ENCODE results near the gene FOXK2.
"Not testable (repeated sequence)": the region's sequence is repeated elsewhere in the genome, so short reads cannot be mapped to it uniquely, and the experiment has no call there.

Gene FOXK2

DNA sequence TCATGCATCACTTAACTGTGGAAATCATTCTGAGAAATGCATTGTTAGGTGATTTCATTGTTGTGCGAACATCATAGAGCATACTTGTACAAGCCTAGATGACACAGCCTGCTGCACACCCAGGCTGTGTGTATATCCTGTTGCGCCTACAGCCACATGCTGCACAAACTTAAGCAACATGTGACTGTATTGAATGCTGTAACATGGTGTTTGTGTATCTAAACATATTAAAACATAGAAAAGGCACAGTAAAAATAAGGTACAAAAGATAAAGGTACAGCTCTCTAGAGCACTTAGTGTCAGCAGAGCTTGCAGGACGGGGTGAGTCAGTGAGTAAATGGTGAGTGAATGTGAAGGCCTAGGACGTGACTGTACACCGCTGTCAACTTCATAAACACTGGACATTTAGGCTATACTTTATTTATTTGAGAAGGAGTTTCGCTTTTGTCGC lies 11.9 kb downstream of the FOXK2 start:
- no peak for DNase-seq (ENCODE audit: low read depth)

DNA sequence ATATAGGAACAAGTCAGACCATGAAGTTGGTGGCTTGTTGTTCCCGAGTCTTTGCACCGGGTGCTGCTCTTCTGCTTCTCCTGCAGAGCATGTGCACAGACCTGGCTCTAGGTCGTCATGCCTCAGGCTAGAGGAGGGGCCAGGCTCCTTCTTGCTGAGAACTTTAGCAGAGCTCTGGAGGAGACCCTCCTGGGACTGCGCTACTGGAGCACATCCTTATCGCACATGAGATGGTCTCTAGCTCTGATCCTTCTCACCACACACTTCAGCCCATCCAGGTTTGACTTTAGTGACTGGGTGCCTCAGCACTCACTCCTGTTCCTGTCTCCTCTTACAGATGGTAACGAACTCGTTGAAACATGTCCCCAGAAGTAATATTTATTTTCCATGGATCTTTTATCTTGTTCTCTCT lies 14.9 kb downstream of the FOXK2 start:
- no peak for DNase-seq (ENCODE audit: low read depth)

DNA sequence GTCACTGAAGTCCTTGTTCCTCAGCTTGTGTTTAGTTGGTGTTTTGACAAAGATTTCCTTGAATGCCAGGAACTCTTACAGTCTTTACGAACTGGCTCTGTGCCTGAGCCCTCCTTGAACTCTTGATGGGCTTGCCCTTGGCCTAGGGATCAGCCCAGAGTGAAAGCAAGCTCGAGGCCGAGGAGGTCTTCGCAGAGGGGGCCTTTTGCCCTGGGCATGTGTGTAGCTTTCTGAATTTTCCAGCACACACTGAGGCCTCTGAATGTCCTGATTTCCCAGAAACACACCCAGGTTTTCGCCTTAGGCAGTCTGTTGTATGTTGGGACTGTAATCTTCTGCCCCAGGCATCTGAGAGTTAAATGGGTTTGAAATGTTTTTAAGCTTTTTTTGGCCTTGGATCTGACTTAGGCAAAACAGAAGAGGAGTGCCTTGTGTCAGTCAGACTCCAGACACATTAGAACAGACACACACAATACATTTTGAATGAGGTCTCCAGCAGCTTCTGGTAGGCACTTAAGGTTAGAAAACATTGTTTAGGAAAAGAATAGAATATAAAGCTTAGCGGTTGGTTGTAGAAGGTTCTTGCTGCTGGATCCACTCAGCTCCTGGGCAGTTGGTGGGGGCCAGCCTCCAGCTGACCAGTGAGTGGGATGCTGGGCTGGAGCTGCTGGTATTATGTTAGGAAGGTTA lies 17.1 kb downstream of the FOXK2 start:
- DNase-seq (ENCODE audit: low read depth): no peak

DNA sequence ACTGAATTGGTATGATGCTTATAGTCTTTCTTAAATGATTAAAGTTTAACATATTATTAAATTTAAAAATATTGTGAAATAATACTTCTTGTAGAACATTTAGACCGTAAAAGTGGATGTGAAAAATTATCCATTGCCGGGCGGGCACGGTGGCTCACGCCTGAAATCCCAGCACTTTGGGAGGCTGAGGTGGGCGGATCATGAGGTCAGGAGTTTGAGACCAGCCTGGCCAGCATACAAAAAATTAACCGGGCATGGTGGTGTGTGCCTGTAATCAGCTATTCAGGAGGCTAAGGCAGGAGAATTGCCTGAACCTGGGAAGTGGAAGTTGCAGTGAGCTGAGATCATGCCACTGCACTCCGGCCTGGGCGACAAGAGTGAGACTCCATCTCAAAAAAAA lies 17.7 kb downstream of the FOXK2 start:
- DNase-seq (ENCODE audit: low read depth): not testable (repeated sequence)

DNA sequence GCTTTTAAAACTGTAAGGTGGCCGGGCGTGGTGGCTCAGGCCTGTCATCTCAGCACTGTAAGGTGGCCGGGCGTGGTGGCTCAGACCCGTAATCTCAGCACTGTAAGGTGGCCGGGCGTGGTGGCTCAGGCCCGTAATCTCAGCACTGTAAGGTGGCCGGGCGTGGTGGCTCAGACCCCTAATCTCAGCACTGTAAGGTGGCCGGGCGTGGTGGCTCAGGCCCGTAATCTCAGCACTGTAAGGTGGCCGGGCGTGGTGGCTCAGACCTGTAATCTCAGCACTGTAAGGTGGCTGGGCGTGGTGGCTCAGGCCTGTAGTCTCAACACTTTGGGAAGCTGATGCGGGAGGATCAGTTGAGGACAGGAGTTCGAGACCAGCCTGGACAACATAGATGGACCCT lies 19.5 kb downstream of the FOXK2 start:
- not testable (repeated sequence) for DNase-seq (ENCODE audit: low read depth)

DNA sequence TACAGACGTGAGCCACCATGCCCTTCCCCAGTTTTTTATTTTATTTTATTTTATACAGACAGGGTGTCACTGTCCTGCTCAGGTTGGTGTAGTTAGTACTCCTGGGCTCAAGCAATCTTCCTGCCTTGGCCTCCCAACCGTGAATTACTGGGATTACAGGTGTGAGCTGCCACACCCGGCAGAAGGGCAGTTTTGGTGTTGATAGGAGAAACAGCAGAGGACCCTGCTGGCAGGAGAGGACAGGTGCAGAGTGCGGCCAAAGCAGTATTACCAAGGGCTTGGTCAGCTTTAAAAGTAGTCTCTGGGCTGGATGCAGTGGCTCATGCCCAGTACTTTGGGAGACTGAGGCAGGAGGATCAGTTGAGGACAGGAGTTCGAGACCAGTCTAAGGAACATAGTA lies 22.9 kb downstream of the FOXK2 start:
- DNase-seq (ENCODE audit: low read depth): no peak

DNA sequence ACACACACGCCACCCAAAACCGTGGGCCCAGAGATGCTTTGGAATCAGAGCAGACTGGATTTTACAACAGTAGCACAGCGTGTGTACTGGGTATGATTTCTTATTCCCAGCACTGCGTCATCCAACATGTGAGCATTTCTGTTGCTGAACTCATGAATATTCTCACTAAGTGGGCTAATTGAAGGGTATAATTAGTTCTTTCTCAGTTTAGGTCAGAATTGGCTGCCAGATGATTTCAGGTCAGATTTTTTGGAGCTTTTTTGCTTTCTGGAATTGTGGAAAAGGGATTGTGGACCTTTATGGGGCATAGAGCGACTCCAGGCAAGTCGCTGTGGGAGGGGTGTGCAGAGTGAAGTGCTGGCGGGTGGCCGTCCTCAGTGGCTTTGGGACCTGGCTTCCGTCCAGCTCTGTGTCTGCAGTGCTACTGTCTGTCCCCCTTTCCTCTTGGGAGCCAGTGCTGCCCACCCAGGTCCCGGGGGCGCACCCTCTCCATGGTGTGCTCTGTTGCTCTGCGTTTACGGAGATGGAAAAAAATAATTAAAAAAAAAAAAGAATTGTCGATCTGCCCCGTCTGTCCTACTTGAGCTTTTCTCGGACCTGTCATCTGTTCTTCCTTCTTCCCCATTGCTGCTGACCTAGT lies 25.0 kb downstream of the FOXK2 start:
- no peak for DNase-seq (ENCODE audit: low read depth)

DNA sequence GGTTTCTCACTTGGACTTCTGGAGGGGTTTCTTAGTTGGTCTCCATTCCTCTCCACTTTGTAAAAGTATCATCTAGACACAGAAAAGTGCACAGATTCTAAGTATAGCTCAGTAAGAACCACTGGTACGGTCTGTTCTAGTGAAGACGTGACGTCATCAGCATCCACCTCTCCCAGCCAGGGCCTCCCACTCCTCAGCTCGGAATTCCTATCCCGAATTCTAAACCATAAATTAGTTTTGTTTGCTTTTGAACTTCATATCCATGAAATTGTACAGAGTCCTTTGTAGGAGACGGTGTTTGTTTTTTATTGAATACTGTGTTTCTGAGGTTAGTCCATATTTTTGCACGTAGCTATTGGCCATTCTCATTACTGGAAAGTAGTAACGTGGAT lies 25.5 kb downstream of the FOXK2 start:
- DNase-seq (ENCODE audit: low read depth): no peak

DNA sequence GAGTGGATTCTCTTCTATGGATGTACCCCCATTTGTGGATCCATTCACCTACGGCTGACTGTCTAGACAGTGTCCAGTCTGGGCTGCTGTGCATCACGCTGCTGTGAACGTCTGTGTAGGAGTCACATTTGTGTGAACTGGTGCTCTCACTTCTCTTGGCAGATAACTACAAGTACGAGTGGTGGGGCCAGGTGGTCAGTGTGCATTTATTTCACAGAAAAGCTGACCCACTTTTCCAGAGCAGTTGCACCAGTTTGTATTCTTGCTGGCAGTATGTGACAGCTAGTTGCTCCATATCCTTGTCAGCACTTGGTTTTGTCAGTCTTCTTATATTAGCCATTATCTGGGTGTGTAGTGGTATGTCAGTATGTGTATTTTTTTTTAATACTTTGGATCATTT lies 28.4 kb downstream of the FOXK2 start:
- no peak for DNase-seq (ENCODE audit: low read depth)

DNA sequence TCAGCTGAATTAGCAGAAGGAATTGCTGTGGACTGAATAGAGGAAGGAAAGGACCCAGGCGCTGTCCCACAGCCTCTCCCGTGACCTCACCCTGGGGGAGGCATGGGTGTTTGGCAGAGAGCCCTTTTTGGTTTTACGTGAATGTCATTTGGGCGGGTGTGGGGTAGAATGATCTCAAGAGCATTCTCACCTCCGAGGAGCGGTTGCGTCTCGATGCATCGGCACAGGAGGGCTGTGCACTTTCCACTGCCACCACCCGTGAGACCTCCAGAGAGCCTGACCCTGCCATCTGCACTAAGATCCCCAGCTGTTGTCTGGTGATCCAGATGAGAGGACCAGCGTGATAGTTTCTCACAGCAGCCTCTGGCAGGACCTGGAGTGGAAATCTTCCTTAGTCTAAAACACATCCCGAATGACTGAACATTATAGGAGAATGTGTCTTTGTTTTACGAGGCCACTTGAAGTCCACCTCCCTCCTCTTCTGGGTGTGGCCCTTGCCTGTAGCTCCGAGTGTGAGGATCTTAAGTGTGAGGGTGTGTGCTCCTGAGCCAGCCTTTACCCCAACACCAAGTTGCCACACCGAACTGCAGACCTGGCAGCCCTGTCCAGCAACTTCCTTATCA lies 29.3 kb downstream of the FOXK2 start:
- no peak for DNase-seq (ENCODE audit: low read depth)

DNA sequence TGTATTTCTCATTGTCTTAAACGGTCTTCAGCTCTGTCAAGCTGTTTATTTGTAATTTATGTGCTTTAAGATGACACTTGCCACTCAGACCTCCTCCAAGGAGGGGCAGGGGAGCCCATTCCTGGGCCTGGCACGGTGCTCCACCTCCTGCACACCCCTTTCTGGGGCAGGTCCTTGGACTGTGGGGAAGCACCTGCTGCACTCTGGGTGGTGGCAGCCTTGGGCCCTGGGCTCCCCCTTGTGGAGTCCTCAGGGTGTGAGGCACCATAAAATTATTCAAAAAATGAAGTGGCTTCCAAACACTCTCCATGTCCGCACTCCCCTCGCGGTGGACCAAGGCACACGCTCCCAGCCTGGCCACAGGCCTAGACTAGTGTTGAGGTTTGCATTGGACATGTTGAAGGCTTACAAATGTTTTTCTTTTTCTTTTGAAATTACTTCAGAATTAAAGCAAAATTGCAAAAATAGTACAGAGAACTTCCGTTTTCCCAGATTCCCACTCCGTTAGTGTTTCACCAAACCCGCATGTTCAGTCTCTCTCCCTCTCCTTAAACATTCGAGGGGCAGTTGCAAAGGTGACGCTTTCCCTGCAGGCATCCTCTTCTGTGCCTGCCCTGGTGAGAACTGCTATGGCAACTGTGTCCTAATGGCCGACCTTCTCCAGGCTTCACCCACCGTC lies 32.4 kb downstream of the FOXK2 start:
- peak; percentile 63 for DNase-seq (ENCODE audit: low read depth)

DNA sequence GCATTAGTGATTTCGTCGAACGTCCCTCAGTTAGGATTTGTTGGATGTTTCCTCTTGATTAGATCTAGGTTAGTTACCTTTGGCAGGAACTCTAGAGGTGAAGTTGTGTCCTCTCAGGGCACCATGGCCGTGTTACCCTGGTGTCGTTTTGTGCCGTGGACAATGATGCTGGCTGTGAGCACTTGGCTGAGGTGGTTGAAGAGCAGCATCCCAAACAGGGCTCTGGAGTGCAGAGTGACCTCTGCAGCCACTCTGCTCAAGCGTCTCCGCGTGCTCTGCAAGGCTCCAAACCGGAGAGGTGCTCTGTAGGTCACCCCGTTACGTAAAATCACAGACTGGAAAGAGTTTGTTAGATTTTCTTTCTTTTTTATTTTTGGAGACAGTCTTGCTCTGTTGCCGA lies 33.0 kb downstream of the FOXK2 start:
- no peak for DNase-seq (ENCODE audit: low read depth)

DNA sequence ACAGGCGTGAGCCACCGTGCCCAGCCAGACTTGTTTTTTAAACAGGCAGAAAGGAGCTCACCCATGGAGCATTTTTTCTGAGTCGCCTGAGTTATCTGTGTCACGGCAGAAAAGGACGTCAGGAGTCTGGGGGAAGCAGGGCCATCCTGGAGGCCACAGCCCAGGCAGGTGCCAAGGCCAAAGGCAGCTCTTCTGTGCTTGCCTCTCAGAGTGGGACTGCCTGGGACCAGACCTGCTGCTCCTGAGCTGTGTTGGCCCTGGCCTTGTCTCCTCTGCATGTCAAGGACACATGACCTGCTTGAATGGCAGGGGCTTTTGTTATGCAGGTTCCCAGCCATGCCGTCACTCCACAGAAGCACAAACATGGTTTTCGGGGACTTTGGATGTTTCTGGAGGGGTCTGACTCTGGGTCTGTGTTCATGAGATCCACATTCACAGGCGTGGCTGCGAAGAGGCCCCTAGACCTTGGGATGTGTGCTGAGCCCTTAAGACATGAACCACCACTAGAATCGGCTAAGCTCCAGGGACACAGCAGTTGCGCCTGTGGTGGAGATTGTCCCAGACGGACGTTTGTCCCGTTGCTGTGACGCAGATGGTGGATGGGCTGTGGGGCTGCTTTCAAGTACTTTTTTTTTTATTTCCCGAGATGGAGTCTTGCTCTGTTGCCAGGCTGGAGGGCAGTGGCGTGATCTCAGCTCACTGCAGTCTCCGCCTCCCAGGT lies 33.8 kb downstream of the FOXK2 start:
- DNase-seq (ENCODE audit: low read depth): no peak

DNA sequence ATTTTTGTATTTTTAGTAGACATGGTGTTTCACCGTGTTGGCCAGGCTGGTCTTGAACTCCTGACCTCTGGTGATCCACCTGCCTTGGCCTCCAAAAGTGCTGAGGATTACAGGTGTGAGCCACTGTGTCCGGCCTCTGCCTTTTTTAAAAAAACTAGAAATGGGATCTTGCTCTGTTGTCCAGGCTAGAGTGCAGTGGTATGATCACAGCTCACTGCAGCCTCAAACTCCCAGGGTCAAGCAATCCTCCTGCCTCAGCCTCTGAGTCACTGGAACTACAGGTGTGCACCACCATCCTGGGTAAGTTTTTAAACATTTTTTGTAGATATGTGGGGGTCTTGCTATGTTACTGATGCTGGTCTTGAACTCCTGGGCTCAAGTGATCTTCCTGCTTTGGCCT lies 38.0 kb downstream of the FOXK2 start:
- not testable (repeated sequence) for DNase-seq (ENCODE audit: low read depth)

DNA sequence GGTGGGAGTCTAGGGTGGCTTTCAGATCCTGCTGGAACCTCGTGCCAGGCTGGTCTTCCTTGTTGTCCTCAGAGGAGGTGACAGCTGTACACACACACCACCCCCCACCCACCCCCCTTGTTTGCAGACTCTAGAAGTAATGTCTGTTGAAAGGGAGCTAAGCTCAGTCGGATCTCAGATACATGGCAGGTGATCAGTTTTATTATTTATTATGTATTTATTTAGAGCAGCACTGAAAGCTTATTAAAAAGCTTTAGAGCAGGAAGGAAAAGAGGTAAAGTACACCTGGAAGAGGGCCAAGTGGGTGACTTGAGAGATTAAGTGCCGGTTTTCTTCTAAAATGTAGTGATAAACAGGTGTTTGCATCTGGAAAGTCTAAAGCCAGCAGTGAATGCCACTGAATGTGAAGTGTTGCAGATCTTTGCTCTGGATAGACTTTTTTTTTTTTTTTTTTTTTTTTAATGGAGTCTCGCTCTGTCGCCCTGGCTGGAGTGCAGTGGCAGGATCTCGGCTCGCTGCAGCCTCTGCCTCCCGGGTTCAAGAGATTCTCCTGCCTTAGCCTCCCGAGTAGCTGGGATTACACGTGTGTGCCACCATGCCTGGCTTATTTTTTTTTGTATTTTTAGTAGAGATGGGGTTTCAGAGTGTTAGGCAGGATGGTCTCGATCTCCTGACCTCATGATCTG lies 40.2 kb downstream of the FOXK2 start:
- no peak for DNase-seq (ENCODE audit: low read depth)

DNA sequence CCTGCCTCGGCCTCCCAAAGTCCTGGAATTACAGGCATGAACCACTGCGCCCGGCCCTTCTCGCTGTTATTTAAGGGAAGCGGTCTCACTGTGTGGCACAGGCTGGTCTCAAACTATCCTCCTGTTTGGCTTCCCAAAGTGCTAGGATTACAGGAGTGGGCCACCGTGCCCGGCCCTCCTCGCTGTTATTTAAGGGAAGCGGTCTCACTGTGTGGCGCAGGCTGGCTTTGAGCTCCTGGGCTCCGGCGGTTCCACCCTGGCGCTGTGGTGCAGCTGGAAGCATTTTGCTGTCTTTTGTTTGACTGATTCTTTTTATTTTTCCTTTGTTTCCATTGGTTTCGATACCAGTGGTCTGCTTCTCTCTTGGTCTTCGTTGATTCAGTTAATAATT lies 40.7 kb downstream of the FOXK2 start:
- DNase-seq (ENCODE audit: low read depth): no peak

DNA sequence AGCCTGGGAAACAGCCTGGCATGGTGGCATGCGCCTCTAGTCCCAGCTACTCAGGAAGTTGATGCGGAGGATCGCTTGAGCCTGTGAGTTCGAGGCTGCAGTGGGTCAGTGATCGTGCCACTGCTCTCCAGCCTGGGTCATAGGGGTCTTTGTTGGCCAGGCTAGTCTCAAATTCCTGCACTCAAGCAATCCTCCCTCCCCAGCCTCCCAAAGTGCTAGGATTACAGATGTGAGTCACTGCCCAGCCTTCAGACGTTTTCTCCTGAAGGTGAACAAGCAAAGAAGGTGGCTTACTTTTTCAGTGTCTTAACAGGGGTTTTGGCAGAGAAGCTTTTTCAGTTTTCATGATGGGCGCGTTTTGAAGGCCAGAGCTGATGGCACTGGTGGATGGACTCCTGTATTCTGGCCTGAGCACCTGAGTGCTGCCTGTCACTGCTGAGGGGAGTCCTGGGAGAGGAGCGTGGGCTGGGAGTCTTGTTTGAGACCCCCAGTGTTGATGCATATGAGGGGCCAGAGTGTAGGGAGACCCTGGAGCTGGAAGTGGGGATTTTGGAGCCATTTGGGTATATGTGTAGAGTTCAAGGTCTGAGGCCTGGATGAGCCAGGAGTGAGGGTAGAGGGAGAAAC lies 41.4 kb downstream of the FOXK2 start:
- DNase-seq (ENCODE audit: low read depth): no peak

DNA sequence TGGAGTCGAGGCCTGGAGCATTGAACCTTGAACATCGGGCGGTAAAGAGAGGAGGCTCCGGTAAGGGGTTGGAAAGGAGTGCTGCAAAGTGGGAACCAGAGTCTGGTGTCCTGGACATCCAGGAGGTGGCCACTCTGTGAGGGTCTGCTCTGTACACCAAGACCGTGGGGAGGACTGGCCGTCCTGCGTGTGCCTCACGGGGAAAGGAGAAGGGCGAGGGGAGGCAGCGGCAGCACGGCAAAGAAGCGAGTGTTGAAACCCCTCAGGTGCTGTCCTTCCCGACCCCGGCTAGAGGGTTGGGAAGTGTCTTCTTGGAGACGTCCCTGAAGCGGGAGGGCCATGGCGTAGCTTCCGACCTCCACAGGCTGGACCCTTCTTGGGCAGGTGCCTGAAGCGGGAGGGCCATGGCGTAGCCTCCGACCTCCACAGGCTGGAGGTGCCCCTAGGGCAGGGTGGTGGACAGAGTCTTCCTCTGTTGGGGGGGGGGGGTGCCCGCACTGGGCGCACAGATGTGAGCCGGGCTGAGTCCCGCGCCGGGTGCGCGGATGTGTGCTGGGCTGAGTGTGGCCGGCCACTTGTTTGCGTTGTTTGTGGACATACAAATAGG lies 42.0 kb downstream of the FOXK2 start:
- DNase-seq (ENCODE audit: low read depth): no peak

DNA sequence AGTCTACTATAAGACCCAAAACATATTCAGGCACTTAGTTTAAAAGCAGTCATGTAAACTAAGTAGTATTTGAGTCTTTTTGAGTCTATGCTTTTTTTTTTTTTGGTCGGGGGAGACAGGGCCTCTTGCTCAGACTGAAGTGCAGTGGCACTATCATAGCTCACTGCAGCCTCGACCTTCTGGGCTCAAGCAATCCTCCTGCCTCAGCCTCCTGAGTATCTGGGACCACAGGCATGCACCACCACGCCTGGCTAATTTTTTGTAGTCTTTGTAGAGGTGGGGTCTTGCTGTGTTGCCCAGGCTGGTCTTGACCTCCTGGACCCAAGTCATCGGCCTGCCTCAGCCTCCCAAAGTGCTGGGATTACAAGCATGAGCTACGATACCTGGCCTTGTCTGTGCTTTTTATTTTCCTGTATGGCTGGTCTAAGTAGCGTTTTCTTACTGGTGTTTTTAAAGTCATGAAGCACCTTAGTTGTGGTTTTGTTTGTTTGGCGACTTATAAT lies 43.2 kb downstream of the FOXK2 start:
- not testable (repeated sequence) for DNase-seq (ENCODE audit: low read depth)

DNA sequence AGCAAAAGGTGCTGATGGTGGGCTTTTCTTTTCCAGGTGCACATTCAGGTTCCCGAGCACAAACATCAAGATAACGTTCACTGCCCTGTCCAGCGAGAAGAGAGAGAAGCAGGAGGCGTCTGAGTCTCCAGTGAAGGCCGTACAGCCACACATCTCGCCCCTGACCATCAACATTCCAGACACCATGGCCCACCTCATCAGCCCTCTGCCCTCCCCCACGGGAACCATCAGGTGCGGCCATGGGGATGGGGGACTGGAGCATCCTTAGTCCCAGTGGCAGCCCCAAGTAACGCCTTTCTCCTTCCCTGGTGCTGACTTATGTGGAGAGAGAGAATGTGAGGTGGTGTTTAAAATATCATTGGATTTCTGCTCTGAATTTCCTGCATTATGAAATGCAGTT lies 43.8 kb downstream of the FOXK2 start:
- no peak for DNase-seq (ENCODE audit: low read depth)

DNA sequence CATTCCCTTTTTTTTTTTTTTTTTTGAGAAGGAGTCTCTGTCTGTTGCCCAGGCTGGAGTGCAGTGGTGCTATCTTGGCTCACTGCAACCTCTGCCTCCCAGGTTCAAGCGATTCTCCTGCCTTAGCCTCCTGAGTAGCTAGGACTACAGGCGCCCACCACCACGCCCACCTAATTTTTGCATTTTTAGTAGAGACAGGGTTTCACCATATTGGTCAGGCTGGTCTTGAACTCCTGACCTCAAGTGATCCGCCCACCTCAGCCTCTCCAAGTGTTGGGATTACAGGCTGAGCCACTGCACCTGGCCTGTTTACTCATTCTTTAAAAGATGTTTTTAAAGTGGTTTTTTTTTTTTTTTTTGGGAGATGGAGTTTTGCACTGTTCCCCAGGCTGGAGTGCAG lies 44.2 kb downstream of the FOXK2 start:
- not testable (repeated sequence) for DNase-seq (ENCODE audit: low read depth)

All from activated T-cell treated with anti-CD3 and anti-CD28 coated beads for 1 hour (primary cell).